ENCODE data around the gene INMT. TPM values are rescaled to one million over a fixed set of nuclear protein-coding genes. Genes with fewer than 3 reads are reported as not detected.

The INMT gene
- total and polyA plus RNA-seq, 2 of the 8 experiments (the other 6 are each of a cell fraction or from before 2014, with no cell fraction given) = 0.60 to 0.94 TPM

- no peaks in the 10 kb centered on the region for H3K79me2 ChIP-seq (ENCODE audit: control insufficient read depth in 1 of 2, insufficient read depth in 2 of 2, low read length in 2 of 2)
- H4K5ac ChIP-seq (ENCODE audit: insufficient read length, low read depth, low read length) = no peak overlapping the region
- H3K14ac ChIP-seq (ENCODE audit: insufficient read length) = no peak overlapping the region
- H3K56ac ChIP-seq (replicated peaks; ENCODE audit: insufficient read length, low read depth, low read length) = no peak overlapping the region
- H3K4ac ChIP-seq (replicated peaks; ENCODE audit: insufficient read length, low read depth, low read length) = no peak overlapping the region
- CTCF ChIA-PET (ENCODE audit: partially characterized antibody) = interaction anchor here (1.2 to 4.0 kb wide), 3 partner anchors 8 to 20 kb away, joined by 3 to 21 read pairs (median 3); no protein-coding TSS in a partner anchor
- H3K36me3 ChIP-seq (ENCODE audit: control insufficient read depth in 2 of 4, insufficient read depth in 4 of 4, low read length in 3 of 4) = no peaks in the 10 kb centered on the region
- H3K23ac ChIP-seq (ENCODE audit: insufficient read length) = no peak overlapping the region
- no peak for TF ChIP-seq ZNF274 (IDR thresholded peaks at IDR 0.05; ENCODE audit: borderline replicate concordance, extremely low read depth, low read length)
- FAIRE-seq (no peak), DNase-seq (ENCODE audit: low read depth in 1 of 2, low spot score in 2 of 2) (no peak)
- no peak overlapping the region for H2AFZ ChIP-seq (ENCODE audit: low read length)
- H2BK120ac ChIP-seq (replicated peaks; ENCODE audit: low read depth, low read length) = no peak overlapping the region
- no peak overlapping the region for H2AK5ac ChIP-seq (ENCODE audit: low read depth, low read length)
- H3K4me2 ChIP-seq (ENCODE audit: insufficient read depth in 1 of 2, low read depth in 2 of 2, low read length in 2 of 2) = no peak overlapping the region
- H3K18ac ChIP-seq (ENCODE audit: extremely low read depth, low read length) = no peak overlapping the region
- no peak overlapping the region for H3K27ac ChIP-seq (ENCODE audit: low read depth, low read length)
- H3K4me1 ChIP-seq (replicated peaks in 1 of 4; ENCODE audit: control insufficient read depth in 3 of 4, insufficient read depth in 4 of 4, low read length in 3 of 4) = no peaks in the 10 kb centered on the region; a peak in 1 of 7 replicates
- no peak overlapping the region for H4K8ac ChIP-seq (ENCODE audit: extremely low read depth, insufficient read depth, low read length)
- no peak overlapping the region for H2BK12ac ChIP-seq (ENCODE audit: low read depth, low read length)
- H3K23me2 ChIP-seq (ENCODE audit: low read depth, low read length) = peaks cover 6% of the 10 kb centered on the region; the same call in 1 of the 2 replicates
- H2BK15ac ChIP-seq (ENCODE audit: low read length) = no peak overlapping the region
- H3K4me3 ChIP-seq (ENCODE audit: extremely low read depth in 1 of 4, insufficient read depth in 2 of 4, low read depth in 3 of 4, low read length in 4 of 4) = no peak overlapping the region
- H3K27me3 ChIP-seq (replicated peaks in 1 of 4; ENCODE audit: control insufficient read depth in 3 of 4, extremely low read depth in 1 of 4, insufficient read depth in 3 of 4, low read length in 3 of 4) = no peaks in the 10 kb centered on the region; a peak in 1 of 7 replicates
- no peaks in the 10 kb centered on the region; a peak in 1 of 4 replicates for H3K9me3 ChIP-seq (ENCODE audit: insufficient read depth in 2 of 2, low read depth in 1 of 2, low read length in 1 of 2)
- H4K20me1 ChIP-seq (replicated peaks in 1 of 2; ENCODE audit: control insufficient read depth in 1 of 2, insufficient read depth in 2 of 2, low read length in 2 of 2) = peaks cover 0 to 5% of the 10 kb centered on the region in 2 experiments
- 90% methylated on average over 2 of the region's 2 CpGs; no CpG with 5 or more reads in 1 of the 2 experiments for WGBS, 2 experiments (ENCODE audit: extremely low coverage in 1 of 2, insufficient coverage in 1 of 2, insufficient read length in 1 of 2, insufficient replicate concordance in 2 of 2, low coverage in 1 of 2, low lambda C conversion rate in 2 of 2, missing lambda C conversion rate in 1 of 2)
- H2BK20ac ChIP-seq (ENCODE audit: low read length) = no peak overlapping the region
- H4K91ac ChIP-seq (replicated peaks; ENCODE audit: insufficient read length, low read length) = no peak overlapping the region
- no peak overlapping the region for H3K9ac ChIP-seq (replicated peaks in 1 of 4; ENCODE audit: extremely low read depth in 1 of 4, low read depth in 3 of 4, low read length in 3 of 4)
- H3K79me1 ChIP-seq (ENCODE audit: low read depth, low read length) = no peaks in the 10 kb centered on the region
- POLR2A ChIA-PET (ENCODE audit: partially characterized antibody) = interaction anchor here (0.8 to 0.9 kb wide), 2 partner anchors 14 to 21 kb away, joined by 3 read pairs; partner anchors contain the start of gene MINDY4
- no peak overlapping the region for H2BK5ac ChIP-seq (ENCODE audit: low read depth, low read length)
Observed at GRCh38 chr7:30750010-30750409, 1.9 kb upstream of the INMT start.
